Body of pancreas (tissue), 4 donors: ENCODE results near the gene RBM8A.

Source experiments
- POLR2A ChIP-seq, 3 donors: fragments of 450-650 bp; IDR thresholded peaks; one replicate each; pipeline ENCODE4 v1.6.1; 2016; ENCODE audit warnings: antibody characterized with exemption in 3 of 3, mild to moderate bottlenecking in 2 of 3
- TF ChIP-seq, protein P1 (sequence below), 7 experiments: fragments of 450-650 bp in 4 of 7; fragments of 200-600 bp in 3 of 7; sonication (generic) in 3 of 7; IDR thresholded peaks; one replicate each; pipeline ENCODE4 v1.5.1; 2016 to 2019; ENCODE audit warnings: antibody characterized with exemption in 7 of 7

DNA sequence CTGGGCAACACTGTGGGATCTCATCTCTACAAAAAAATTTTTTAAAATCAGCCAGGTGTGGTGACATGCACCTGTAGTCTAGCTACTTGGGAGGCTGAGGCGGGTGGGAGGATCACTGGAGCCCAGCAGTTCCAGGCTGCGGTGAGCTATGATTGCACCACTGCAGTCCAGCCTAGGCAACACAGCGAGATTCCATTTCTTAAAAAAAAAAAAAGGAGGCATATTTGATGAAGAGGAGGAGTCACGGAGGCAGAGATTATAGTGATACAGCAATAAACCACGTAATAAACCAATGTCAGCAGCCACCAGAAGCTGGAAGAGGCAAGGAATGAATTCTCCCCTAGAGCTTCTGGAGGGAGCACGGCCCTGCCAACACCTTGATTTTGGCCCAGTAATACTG lies 26.6 kb upstream of the RBM8A start:
- TF ChIP-seq, protein P1, sequence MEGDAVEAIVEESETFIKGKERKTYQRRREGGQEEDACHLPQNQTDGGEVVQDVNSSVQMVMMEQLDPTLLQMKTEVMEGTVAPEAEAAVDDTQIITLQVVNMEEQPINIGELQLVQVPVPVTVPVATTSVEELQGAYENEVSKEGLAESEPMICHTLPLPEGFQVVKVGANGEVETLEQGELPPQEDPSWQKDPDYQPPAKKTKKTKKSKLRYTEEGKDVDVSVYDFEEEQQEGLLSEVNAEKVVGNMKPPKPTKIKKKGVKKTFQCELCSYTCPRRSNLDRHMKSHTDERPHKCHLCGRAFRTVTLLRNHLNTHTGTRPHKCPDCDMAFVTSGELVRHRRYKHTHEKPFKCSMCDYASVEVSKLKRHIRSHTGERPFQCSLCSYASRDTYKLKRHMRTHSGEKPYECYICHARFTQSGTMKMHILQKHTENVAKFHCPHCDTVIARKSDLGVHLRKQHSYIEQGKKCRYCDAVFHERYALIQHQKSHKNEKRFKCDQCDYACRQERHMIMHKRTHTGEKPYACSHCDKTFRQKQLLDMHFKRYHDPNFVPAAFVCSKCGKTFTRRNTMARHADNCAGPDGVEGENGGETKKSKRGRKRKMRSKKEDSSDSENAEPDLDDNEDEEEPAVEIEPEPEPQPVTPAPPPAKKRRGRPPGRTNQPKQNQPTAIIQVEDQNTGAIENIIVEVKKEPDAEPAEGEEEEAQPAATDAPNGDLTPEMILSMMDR (IDR thresholded peaks at IDR 0.05): no peak
- TF ChIP-seq POLR2A (IDR thresholded peaks at IDR 0.05): no peak
